HepG2 (cell line): ENCODE results near the gene SLC45A1. TPM values are rescaled to one million over a fixed set of nuclear protein-coding genes. Genes with fewer than 3 reads are reported as not detected.

ENCODE experiments used
- CAMTA2 ChIP-seq: sonication (generic); formaldehyde crosslinking; IDR thresholded peaks from 2 replicates; pipeline ENCODE4 v1.4.0; 2020; ENCODE audit warnings: mild to moderate bottlenecking, missing genetic modification reagents, borderline replicate concordance
- CEBPB ChIP-seq: IDR thresholded peaks from 2 replicates; pipeline ENCODE4 v1.6.1; 2011; ENCODE audit warnings: low read depth, low read length, improper control_type of control experiment, borderline replicate concordance
- MBD4 ChIP-seq: IDR thresholded peaks from 2 replicates; pipeline ENCODE4 v1.6.1; 2012; ENCODE audit warnings: low read length, inconsistent platforms, borderline replicate concordance
- MED1 ChIP-seq: sonication (generic); formaldehyde crosslinking; IDR thresholded peaks from 2 replicates; pipeline ENCODE4 v1.4.0; 2020; ENCODE audit warnings: missing genetic modification reagents
- MEF2D ChIP-seq: sonication (generic); formaldehyde crosslinking; IDR thresholded peaks from 2 replicates; pipeline ENCODE4 v1.5.1; 2020; ENCODE audit warnings: mild to moderate bottlenecking, missing genetic modification reagents
- NFYB ChIP-seq: sonication (generic); formaldehyde crosslinking; IDR thresholded peaks from 2 replicates; pipeline ENCODE4 v1.4.0; 2020; ENCODE audit warnings: missing genetic modification reagents
- SALL1 ChIP-seq: sonication (generic); formaldehyde crosslinking; IDR thresholded peaks from 2 replicates; pipeline ENCODE4 v1.8.0; 2022; ENCODE audit warnings: mild to moderate bottlenecking, missing genetic modification reagents
- SNAPC2 ChIP-seq: sonication (generic); formaldehyde crosslinking; IDR thresholded peaks from 2 replicates; pipeline ENCODE4 v1.8.1; 2022; ENCODE audit warnings: mild to moderate bottlenecking, missing genetic modification reagents
- SP4 ChIP-seq: sonication (generic); formaldehyde crosslinking; IDR thresholded peaks from 2 replicates; pipeline ENCODE4 v1.8.1; 2023; ENCODE audit warnings: mild to moderate bottlenecking, missing genetic modification reagents
- U2AF2 ChIP-seq: fragments of 200-400 bp; formaldehyde crosslinking; IDR thresholded peaks from 2 replicates; pipeline ENCODE4 v1.6.1; 2017; ENCODE audit warnings: low read depth, mild to moderate bottlenecking, low read length
- ZNF782 ChIP-seq: sonication (generic); formaldehyde crosslinking; IDR thresholded peaks from 2 replicates; pipeline ENCODE4 v1.4.0; 2020; ENCODE audit warnings: missing genetic modification reagents, mild to moderate bottlenecking, borderline replicate concordance
- ZNF850 ChIP-seq: sonication (generic); formaldehyde crosslinking; conservative IDR thresholded peaks from 2 replicates; pipeline ENCODE4 v1.9.0; 2021; ENCODE audit warnings: mild to moderate bottlenecking, missing genetic modification reagents
- polyA plus RNA-seq, 8 experiments: library from polyadenylated mRNA; depleted of rRNA in 3 of 8; stranded (reverse) in 7 of 8; unstranded in 1 of 8; fragments of >200 nt; fragmentation: Illumina TruSeq in 4 of 8; extraction: Trizol in 4 of 8; gene quantifications; 2 replicates each; pipeline versions ENCODE4 v1.2.1 to v1.2.3, GENCODE V29; 2011 to 2016; ENCODE audit warnings: low read depth in 4 of 8, missing spikeins in 1 of 8, mixed read lengths in 1 of 8; ENCODE audit not compliant: insufficient read depth in 1 of 8
- total RNA-seq, 5 experiments: library from RNA; depleted of rRNA; stranded (reverse); fragments of >200 nt; fragmentation: Illumina TruSeq; extraction: Trizol; gene quantifications; 2 replicates each; pipeline ENCODE4 v1.2.3, GENCODE V29; 2016; ENCODE audit warnings: low read depth in 1 of 5
- TF ChIP-seq, protein P1 (sequence below): sonication (generic); formaldehyde crosslinking; conservative IDR thresholded peaks from 2 replicates; pipeline ENCODE4 v1.8.0; 2022; ENCODE audit warnings: missing genetic modification reagents
- TF ChIP-seq, protein P2 (sequence below): sonication (generic); formaldehyde crosslinking; IDR thresholded peaks from 2 replicates; pipeline ENCODE4 v1.9.0; 2022; ENCODE audit warnings: missing genetic modification reagents, mild to moderate bottlenecking, borderline replicate concordance
- TF ChIP-seq, protein P3 (sequence below): sonication (generic); formaldehyde crosslinking; IDR thresholded peaks from 2 replicates; pipeline ENCODE4 v1.4.0; 2020; ENCODE audit warnings: missing genetic modification reagents, borderline replicate concordance
- TF ChIP-seq, protein P4 (sequence below): sonication (generic); formaldehyde crosslinking; IDR thresholded peaks from 2 replicates; pipeline ENCODE4 v1.5.0; 2020; ENCODE audit warnings: missing genetic modification reagents
- TF ChIP-seq, protein P5 (sequence below): sonication (generic); formaldehyde crosslinking; conservative IDR thresholded peaks from 2 replicates; pipeline ENCODE4 v1.5.0; 2020; ENCODE audit warnings: missing genetic modification reagents
- TF ChIP-seq, protein P6 (sequence below): IDR thresholded peaks from 2 replicates; pipeline ENCODE4 v1.6.1; 2018; ENCODE audit warnings: missing genetic modification reagents

SLC45A1 gene
- total and polyA plus RNA-seq, 2 of the 13 experiments (the other 11 are each of a cell fraction or from before 2014, with no cell fraction given): not detected

DNA sequence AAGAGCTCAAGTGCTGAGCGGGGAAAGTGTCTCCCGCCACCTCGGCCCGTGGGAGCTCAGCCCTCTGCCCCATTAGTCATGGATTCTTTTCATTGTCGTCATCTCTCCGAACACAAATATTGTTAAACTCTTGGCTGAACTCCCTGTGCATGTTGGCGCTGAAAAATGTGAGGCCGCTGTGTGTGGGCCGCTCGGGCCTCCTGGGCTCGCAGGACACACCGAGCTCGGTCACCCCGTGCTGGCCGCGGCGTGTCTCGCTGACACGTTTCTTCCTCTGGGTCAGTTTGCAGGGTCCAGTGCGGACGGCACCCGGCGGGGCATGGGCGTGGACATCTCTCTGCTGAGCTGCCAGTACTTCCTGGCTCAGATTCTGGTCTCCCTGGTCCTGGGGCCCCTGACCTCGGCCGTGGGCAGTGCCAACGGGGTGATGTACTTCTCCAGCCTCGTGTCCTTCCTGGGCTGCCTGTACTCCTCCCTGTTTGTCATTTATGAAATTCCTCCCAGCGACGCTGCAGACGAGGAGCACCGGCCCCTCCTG is 25.6 kb downstream of the SLC45A1 start (continued):
- TF ChIP-seq, protein P1, sequence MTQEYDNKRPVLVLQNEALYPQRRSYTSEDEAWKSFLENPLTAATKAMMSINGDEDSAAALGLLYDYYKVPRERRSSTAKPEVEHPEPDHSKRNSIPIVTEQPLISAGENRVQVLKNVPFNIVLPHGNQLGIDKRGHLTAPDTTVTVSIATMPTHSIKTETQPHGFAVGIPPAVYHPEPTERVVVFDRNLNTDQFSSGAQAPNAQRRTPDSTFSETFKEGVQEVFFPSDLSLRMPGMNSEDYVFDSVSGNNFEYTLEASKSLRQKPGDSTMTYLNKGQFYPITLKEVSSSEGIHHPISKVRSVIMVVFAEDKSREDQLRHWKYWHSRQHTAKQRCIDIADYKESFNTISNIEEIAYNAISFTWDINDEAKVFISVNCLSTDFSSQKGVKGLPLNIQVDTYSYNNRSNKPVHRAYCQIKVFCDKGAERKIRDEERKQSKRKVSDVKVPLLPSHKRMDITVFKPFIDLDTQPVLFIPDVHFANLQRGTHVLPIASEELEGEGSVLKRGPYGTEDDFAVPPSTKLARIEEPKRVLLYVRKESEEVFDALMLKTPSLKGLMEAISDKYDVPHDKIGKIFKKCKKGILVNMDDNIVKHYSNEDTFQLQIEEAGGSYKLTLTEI (CRISPR knock-in tag): no peak
- 0 out of 2 replicates have a peak, but pooled peaks have one; percentile 26 for TF ChIP-seq SP4 (CRISPR knock-in tag)
- TF ChIP-seq, protein P2, sequence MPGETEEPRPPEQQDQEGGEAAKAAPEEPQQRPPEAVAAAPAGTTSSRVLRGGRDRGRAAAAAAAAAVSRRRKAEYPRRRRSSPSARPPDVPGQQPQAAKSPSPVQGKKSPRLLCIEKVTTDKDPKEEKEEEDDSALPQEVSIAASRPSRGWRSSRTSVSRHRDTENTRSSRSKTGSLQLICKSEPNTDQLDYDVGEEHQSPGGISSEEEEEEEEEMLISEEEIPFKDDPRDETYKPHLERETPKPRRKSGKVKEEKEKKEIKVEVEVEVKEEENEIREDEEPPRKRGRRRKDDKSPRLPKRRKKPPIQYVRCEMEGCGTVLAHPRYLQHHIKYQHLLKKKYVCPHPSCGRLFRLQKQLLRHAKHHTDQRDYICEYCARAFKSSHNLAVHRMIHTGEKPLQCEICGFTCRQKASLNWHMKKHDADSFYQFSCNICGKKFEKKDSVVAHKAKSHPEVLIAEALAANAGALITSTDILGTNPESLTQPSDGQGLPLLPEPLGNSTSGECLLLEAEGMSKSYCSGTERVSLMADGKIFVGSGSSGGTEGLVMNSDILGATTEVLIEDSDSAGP: peak; percentile 58; the same call in 1 of the 2 replicates
- peak; percentile 48; the same call in 1 of the 2 replicates for TF ChIP-seq SALL1 (CRISPR knock-in tag)
- TF ChIP-seq, protein P3, sequence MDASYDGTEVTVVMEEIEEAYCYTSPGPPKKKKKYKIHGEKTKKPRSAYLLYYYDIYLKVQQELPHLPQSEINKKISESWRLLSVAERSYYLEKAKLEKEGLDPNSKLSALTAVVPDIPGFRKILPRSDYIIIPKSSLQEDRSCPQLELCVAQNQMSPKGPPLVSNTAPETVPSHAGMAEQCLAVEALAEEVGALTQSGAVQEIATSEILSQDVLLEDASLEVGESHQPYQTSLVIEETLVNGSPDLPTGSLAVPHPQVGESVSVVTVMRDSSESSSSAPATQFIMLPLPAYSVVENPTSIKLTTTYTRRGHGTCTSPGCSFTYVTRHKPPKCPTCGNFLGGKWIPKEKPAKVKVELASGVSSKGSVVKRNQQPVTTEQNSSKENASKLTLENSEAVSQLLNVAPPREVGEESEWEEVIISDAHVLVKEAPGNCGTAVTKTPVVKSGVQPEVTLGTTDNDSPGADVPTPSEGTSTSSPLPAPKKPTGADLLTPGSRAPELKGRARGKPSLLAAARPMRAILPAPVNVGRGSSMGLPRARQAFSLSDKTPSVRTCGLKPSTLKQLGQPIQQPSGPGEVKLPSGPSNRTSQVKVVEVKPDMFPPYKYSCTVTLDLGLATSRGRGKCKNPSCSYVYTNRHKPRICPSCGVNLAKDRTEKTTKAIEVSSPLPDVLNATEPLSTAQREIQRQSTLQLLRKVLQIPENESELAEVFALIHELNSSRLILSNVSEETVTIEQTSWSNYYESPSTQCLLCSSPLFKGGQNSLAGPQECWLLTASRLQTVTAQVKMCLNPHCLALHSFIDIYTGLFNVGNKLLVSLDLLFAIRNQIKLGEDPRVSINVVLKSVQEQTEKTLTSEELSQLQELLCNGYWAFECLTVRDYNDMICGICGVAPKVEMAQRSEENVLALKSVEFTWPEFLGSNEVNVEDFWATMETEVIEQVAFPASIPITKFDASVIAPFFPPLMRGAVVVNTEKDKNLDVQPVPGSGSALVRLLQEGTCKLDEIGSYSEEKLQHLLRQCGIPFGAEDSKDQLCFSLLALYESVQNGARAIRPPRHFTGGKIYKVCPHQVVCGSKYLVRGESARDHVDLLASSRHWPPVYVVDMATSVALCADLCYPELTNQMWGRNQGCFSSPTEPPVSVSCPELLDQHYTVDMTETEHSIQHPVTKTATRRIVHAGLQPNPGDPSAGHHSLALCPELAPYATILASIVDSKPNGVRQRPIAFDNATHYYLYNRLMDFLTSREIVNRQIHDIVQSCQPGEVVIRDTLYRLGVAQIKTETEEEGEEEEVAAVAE (CRISPR knock-in tag): no peak
- no peak for TF ChIP-seq SNAPC2
- TF ChIP-seq MED1: 0 out of 2 replicates have a peak, but pooled peaks have one; percentile 38
- no peak for TF ChIP-seq CEBPB
- TF ChIP-seq, protein P4, sequence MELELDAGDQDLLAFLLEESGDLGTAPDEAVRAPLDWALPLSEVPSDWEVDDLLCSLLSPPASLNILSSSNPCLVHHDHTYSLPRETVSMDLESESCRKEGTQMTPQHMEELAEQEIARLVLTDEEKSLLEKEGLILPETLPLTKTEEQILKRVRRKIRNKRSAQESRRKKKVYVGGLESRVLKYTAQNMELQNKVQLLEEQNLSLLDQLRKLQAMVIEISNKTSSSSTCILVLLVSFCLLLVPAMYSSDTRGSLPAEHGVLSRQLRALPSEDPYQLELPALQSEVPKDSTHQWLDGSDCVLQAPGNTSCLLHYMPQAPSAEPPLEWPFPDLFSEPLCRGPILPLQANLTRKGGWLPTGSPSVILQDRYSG (CRISPR knock-in tag): no peak
- TF ChIP-seq, protein P5, sequence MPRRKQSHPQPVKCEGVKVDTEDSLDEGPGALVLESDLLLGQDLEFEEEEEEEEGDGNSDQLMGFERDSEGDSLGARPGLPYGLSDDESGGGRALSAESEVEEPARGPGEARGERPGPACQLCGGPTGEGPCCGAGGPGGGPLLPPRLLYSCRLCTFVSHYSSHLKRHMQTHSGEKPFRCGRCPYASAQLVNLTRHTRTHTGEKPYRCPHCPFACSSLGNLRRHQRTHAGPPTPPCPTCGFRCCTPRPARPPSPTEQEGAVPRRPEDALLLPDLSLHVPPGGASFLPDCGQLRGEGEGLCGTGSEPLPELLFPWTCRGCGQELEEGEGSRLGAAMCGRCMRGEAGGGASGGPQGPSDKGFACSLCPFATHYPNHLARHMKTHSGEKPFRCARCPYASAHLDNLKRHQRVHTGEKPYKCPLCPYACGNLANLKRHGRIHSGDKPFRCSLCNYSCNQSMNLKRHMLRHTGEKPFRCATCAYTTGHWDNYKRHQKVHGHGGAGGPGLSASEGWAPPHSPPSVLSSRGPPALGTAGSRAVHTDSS (CRISPR knock-in tag): no peak
- TF ChIP-seq U2AF2: no peak
- no peak for TF ChIP-seq NFYB (CRISPR knock-in tag)
- no peak for TF ChIP-seq MBD4
- TF ChIP-seq MEF2D (CRISPR knock-in tag): no peak
- TF ChIP-seq, protein P6, sequence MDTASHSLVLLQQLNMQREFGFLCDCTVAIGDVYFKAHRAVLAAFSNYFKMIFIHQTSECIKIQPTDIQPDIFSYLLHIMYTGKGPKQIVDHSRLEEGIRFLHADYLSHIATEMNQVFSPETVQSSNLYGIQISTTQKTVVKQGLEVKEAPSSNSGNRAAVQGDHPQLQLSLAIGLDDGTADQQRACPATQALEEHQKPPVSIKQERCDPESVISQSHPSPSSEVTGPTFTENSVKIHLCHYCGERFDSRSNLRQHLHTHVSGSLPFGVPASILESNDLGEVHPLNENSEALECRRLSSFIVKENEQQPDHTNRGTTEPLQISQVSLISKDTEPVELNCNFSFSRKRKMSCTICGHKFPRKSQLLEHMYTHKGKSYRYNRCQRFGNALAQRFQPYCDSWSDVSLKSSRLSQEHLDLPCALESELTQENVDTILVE (CRISPR knock-in tag): no peak
- TF ChIP-seq ZNF782 (CRISPR knock-in tag): no peak
- no peak for TF ChIP-seq CAMTA2
- no peak for TF ChIP-seq ZNF850 (CRISPR knock-in tag)
